Measurements from ENCODE around the gene CHST12. TPM values are rescaled to one million over a fixed set of nuclear protein-coding genes. Genes with fewer than 3 reads are reported as not detected.

CHST12 gene
- total RNA-seq, 2 experiments from 2014 or later, result 1.8 to 1.9 TPM

- POLR2A ChIA-PET, result no interaction called here
- intact Hi-C loops (cut with DNase I, micrococcal nuclease), result loop anchor here in 1 of 2 experiments (10.0 kb wide), 1 partner anchor 53 kb away; no protein-coding TSS in a partner anchor
- Mint-ChIP-seq H3K9me3 (ENCODE audit: low read depth) (no peaks in the 10 kb centered on the region), H3K4me3 (no peak overlapping the region), H3K36me3 (ENCODE audit: low read depth) (peaks cover 4% of the 10 kb centered on the region), H3K27ac (no peak overlapping the region), H3K27me3 (no peaks in the 10 kb centered on the region), H3K4me1 (no peaks in the 10 kb centered on the region)
- CTCF ChIA-PET, result interaction anchor here (0.6 kb wide), 2 partner anchors 192 to 208 kb away, joined by 3 to 4 read pairs; no protein-coding TSS in a partner anchor
- no peak for DNase-seq
- no peak for ATAC-seq
These were observed 34.2 kb downstream of the CHST12 start for GRCh38 chr7:2437537-2438148.

GRCh38 chr7:2438186-2438585, 34.8 kb downstream of the CHST12 start:
- POLR2A ChIA-PET, result no interaction called here
- Mint-ChIP-seq H3K4me3 (no peak overlapping the region), H3K4me1 (no peaks in the 10 kb centered on the region), H3K27me3 (no peaks in the 10 kb centered on the region), H3K9me3 (ENCODE audit: low read depth) (no peaks in the 10 kb centered on the region), H3K36me3 (ENCODE audit: low read depth) (peaks cover 3% of the 10 kb centered on the region), H3K27ac (no peak overlapping the region)
- DNase-seq (no peak), ATAC-seq (no peak)
- intact Hi-C loops (cut with DNase I, micrococcal nuclease), result loop anchor here in 1 of 2 experiments (10.0 kb wide), 1 partner anchor 53 kb away; no protein-coding TSS in a partner anchor
- CTCF ChIA-PET, result interaction anchor here (0.6 kb wide), 2 partner anchors 191 to 208 kb away, joined by 3 to 4 read pairs; no protein-coding TSS in a partner anchor

- H3K9me3 Mint-ChIP-seq (ENCODE audit: low read depth), result no peaks in the 10 kb centered on the region
- no peaks in the 10 kb centered on the region for H3K27me3 Mint-ChIP-seq
- ChIA-PET POLR2A (no interaction called here), CTCF (no interaction called here)
- no peak for ATAC-seq
- no peak for DNase-seq
- intact Hi-C loops (cut with DNase I, micrococcal nuclease), result loop anchor here in 1 of 2 experiments (10.0 kb wide), 1 partner anchor 54 kb away; no protein-coding TSS in a partner anchor
- H3K27ac Mint-ChIP-seq, result no peak overlapping the region
- no peak overlapping the region for H3K4me3 Mint-ChIP-seq
- no peaks in the 10 kb centered on the region for H3K4me1 Mint-ChIP-seq
- peaks cover 2% of the 10 kb centered on the region for H3K36me3 Mint-ChIP-seq (ENCODE audit: low read depth)
These were observed 35.4 kb downstream of the CHST12 start for GRCh38 chr7:2438775-2439174.

GRCh38 chr7:2440608-2441245, 37.3 kb downstream of the CHST12 start:
- H3K27me3 Mint-ChIP-seq, result no peaks in the 10 kb centered on the region
- no peaks in the 10 kb centered on the region for H3K4me1 Mint-ChIP-seq
- no peaks in the 10 kb centered on the region for H3K36me3 Mint-ChIP-seq (ENCODE audit: low read depth)
- H3K27ac Mint-ChIP-seq, result no peak overlapping the region
- POLR2A ChIA-PET, result no interaction called here
- DNase-seq (no peak), ATAC-seq (no peak)
- CTCF ChIA-PET, result interaction anchor here (0.6 to 1.6 kb wide), 2 partner anchors 9 to 108 kb away, joined by 3 read pairs; no protein-coding TSS in a partner anchor
- no peak overlapping the region for H3K4me3 Mint-ChIP-seq
- intact Hi-C loops (cut with DNase I, micrococcal nuclease), result no loop called here
- H3K9me3 Mint-ChIP-seq (ENCODE audit: low read depth), result no peaks in the 10 kb centered on the region

- no peak overlapping the region for H3K27ac Mint-ChIP-seq
- no peaks in the 10 kb centered on the region for H3K9me3 Mint-ChIP-seq (ENCODE audit: low read depth)
- intact Hi-C loops (cut with DNase I, micrococcal nuclease), result no loop called here
- no peaks in the 10 kb centered on the region for H3K4me1 Mint-ChIP-seq
- no peaks in the 10 kb centered on the region for H3K36me3 Mint-ChIP-seq (ENCODE audit: low read depth)
- no peak overlapping the region for H3K4me3 Mint-ChIP-seq
- ChIA-PET POLR2A (no interaction called here), CTCF (interaction anchor here (0.6 to 1.6 kb wide), 3 partner anchors 10 to 388 kb away, joined by 3 read pairs; no protein-coding TSS in a partner anchor)
- H3K27me3 Mint-ChIP-seq, result no peaks in the 10 kb centered on the region
- no peak for ATAC-seq
- no peak for DNase-seq
These were observed 38.1 kb downstream of the CHST12 start for GRCh38 chr7:2441430-2442058.

GRCh38 chr7:2443491-2443890, 40.1 kb downstream of the CHST12 start:
- intact Hi-C loops (cut with DNase I, micrococcal nuclease), result no loop called here
- Mint-ChIP-seq H3K4me1 (no peaks in the 10 kb centered on the region), H3K27ac (no peak overlapping the region), H3K4me3 (no peak overlapping the region), H3K9me3 (ENCODE audit: low read depth) (no peaks in the 10 kb centered on the region), H3K36me3 (ENCODE audit: low read depth) (no peaks in the 10 kb centered on the region), H3K27me3 (no peaks in the 10 kb centered on the region)
- ChIA-PET CTCF (no interaction called here), POLR2A (no interaction called here)
- no peak for ATAC-seq
- no peak for DNase-seq

- Mint-ChIP-seq H3K4me1 (no peaks in the 10 kb centered on the region), H3K4me3 (no peak overlapping the region), H3K9me3 (ENCODE audit: low read depth) (no peaks in the 10 kb centered on the region), H3K36me3 (ENCODE audit: low read depth) (no peaks in the 10 kb centered on the region), H3K27me3 (no peaks in the 10 kb centered on the region), H3K27ac (no peak overlapping the region)
- intact Hi-C loops (cut with DNase I, micrococcal nuclease), result no loop called here
- ATAC-seq (no peak), DNase-seq (no peak)
- ChIA-PET POLR2A (no interaction called here), CTCF (no interaction called here)
These were observed 41.1 kb downstream of the CHST12 start for GRCh38 chr7:2444476-2444875.

GRCh38 chr7:2445047-2445446, 41.6 kb downstream of the CHST12 start:
- Mint-ChIP-seq H3K27me3 (no peaks in the 10 kb centered on the region), H3K4me1 (no peaks in the 10 kb centered on the region), H3K36me3 (ENCODE audit: low read depth) (no peaks in the 10 kb centered on the region), H3K27ac (no peak overlapping the region), H3K9me3 (ENCODE audit: low read depth) (no peaks in the 10 kb centered on the region), H3K4me3 (no peak overlapping the region)
- intact Hi-C loops (cut with DNase I, micrococcal nuclease), result no loop called here
- no peak for ATAC-seq
- ChIA-PET POLR2A (no interaction called here), CTCF (interaction anchor here (0.7 kb wide), 1 partner anchor 187 kb away, joined by 4 read pairs; the partner anchor contains the start of gene TTYH3)
- no peak for DNase-seq

- ATAC-seq, result no peak
- Mint-ChIP-seq H3K9me3 (ENCODE audit: low read depth) (no peaks in the 10 kb centered on the region), H3K4me1 (no peaks in the 10 kb centered on the region), H3K27ac (no peak overlapping the region), H3K4me3 (no peak overlapping the region), H3K36me3 (ENCODE audit: low read depth) (no peaks in the 10 kb centered on the region), H3K27me3 (no peaks in the 10 kb centered on the region)
- ChIA-PET POLR2A (no interaction called here), CTCF (no interaction called here)
- intact Hi-C loops (cut with DNase I, micrococcal nuclease), result no loop called here
- no peak for DNase-seq
These were observed 42.6 kb downstream of the CHST12 start for GRCh38 chr7:2445898-2446555.

GRCh38 chr7:2446676-2447075, 43.3 kb downstream of the CHST12 start:
- Mint-ChIP-seq H3K9me3 (ENCODE audit: low read depth) (no peaks in the 10 kb centered on the region), H3K36me3 (ENCODE audit: low read depth) (no peaks in the 10 kb centered on the region), H3K4me3 (no peak overlapping the region), H3K4me1 (no peaks in the 10 kb centered on the region), H3K27me3 (no peaks in the 10 kb centered on the region), H3K27ac (no peak overlapping the region)
- no peak for ATAC-seq
- intact Hi-C loops (cut with DNase I, micrococcal nuclease), result no loop called here
- ChIA-PET CTCF (no interaction called here), POLR2A (no interaction called here)
- DNase-seq, result no peak

GRCh38 chr7:2450198-2451107, 47.0 kb downstream of the CHST12 start:
- Mint-ChIP-seq H3K27me3 (no peaks in the 10 kb centered on the region), H3K27ac (no peak overlapping the region), H3K4me1 (peaks cover 4% of the 10 kb centered on the region), H3K9me3 (ENCODE audit: low read depth) (no peaks in the 10 kb centered on the region), H3K36me3 (ENCODE audit: low read depth) (no peaks in the 10 kb centered on the region), H3K4me3 (no peak overlapping the region)
- intact Hi-C loops (cut with DNase I, micrococcal nuclease), result loop anchor here (1.0 to 2.0 kb wide), 4 partner anchors 18 to 259 kb away; no protein-coding TSS in a partner anchor
- ChIA-PET CTCF (interaction anchor here (0.6 to 3.6 kb wide), 18 partner anchors 8 to 383 kb away, joined by 3 to 43 read pairs (median 4); no protein-coding TSS in a partner anchor), POLR2A (no interaction called here)
- no peak for ATAC-seq
- DNase-seq, result no peak
